ENCODE results near the gene NHSL1.

DNA sequence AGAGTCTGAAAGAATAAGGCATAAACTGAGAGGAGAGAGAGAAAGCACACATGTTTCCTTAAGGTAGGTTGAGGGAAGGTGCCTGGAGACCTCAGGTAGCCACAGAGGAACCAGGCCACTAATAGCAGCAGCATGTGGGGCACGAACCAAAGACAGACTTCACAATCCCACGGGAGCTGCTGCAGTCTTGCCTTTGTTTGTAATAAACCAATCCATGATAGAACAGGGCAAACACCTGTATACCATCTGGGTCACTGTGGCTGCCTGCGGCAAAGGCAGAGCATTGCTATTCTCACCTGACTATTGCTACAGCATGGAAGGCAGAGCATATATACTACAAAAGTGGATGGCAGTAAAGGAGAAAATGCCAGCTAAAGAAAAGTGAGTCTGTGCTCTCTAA, 59.0 kb downstream of the NHSL1 start:
- TF ChIP-seq ZNF70 (CRISPR knock-in tag; IDR thresholded peaks at IDR 0.05) (no peak), BACH2 (CRISPR knock-in tag; IDR thresholded peaks at IDR 0.05; ENCODE audit: borderline replicate concordance) (no peak), ARNTL (CRISPR knock-in tag; IDR thresholded peaks at IDR 0.05; ENCODE audit: borderline replicate concordance, low read depth) (no peak), ZFP3 (CRISPR knock-in tag; IDR thresholded peaks at IDR 0.05) (no peak), PPARA (CRISPR knock-in tag; IDR thresholded peaks at IDR 0.05; ENCODE audit: borderline replicate concordance) (no peak)
- TF ChIP-seq, protein P1, sequence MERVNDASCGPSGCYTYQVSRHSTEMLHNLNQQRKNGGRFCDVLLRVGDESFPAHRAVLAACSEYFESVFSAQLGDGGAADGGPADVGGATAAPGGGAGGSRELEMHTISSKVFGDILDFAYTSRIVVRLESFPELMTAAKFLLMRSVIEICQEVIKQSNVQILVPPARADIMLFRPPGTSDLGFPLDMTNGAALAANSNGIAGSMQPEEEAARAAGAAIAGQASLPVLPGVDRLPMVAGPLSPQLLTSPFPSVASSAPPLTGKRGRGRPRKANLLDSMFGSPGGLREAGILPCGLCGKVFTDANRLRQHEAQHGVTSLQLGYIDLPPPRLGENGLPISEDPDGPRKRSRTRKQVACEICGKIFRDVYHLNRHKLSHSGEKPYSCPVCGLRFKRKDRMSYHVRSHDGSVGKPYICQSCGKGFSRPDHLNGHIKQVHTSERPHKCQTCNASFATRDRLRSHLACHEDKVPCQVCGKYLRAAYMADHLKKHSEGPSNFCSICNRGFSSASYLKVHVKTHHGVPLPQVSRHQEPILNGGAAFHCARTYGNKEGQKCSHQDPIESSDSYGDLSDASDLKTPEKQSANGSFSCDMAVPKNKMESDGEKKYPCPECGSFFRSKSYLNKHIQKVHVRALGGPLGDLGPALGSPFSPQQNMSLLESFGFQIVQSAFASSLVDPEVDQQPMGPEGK (CRISPR knock-in tag; IDR thresholded peaks at IDR 0.05; ENCODE audit: borderline replicate concordance) = no peak
- TF ChIP-seq, protein P2, sequence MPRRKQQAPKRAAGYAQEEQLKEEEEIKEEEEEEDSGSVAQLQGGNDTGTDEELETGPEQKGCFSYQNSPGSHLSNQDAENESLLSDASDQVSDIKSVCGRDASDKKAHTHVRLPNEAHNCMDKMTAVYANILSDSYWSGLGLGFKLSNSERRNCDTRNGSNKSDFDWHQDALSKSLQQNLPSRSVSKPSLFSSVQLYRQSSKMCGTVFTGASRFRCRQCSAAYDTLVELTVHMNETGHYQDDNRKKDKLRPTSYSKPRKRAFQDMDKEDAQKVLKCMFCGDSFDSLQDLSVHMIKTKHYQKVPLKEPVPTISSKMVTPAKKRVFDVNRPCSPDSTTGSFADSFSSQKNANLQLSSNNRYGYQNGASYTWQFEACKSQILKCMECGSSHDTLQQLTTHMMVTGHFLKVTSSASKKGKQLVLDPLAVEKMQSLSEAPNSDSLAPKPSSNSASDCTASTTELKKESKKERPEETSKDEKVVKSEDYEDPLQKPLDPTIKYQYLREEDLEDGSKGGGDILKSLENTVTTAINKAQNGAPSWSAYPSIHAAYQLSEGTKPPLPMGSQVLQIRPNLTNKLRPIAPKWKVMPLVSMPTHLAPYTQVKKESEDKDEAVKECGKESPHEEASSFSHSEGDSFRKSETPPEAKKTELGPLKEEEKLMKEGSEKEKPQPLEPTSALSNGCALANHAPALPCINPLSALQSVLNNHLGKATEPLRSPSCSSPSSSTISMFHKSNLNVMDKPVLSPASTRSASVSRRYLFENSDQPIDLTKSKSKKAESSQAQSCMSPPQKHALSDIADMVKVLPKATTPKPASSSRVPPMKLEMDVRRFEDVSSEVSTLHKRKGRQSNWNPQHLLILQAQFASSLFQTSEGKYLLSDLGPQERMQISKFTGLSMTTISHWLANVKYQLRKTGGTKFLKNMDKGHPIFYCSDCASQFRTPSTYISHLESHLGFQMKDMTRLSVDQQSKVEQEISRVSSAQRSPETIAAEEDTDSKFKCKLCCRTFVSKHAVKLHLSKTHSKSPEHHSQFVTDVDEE (CRISPR knock-in tag; IDR thresholded peaks at IDR 0.05) = no peak
- TF ChIP-seq, protein P3, sequence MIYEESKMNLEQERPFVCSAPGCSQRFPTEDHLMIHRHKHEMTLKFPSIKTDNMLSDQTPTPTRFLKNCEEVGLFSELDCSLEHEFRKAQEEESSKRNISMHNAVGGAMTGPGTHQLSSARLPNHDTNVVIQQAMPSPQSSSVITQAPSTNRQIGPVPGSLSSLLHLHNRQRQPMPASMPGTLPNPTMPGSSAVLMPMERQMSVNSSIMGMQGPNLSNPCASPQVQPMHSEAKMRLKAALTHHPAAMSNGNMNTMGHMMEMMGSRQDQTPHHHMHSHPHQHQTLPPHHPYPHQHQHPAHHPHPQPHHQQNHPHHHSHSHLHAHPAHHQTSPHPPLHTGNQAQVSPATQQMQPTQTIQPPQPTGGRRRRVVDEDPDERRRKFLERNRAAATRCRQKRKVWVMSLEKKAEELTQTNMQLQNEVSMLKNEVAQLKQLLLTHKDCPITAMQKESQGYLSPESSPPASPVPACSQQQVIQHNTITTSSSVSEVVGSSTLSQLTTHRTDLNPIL (CRISPR knock-in tag; IDR thresholded peaks at IDR 0.05; ENCODE audit: low read depth) = no peak

All from SK-N-SH treated with all-trans-retinoic acid at 6 μM for 48 hours (cell line).